WTC11 (cell line): Measurements from ENCODE around the gene ZFYVE28. TPM values are rescaled to one million over a fixed set of nuclear protein-coding genes. Genes with fewer than 3 reads are reported as not detected.

ENCODE experiments used
- ATAC-seq: fragments of 200-7000 bp; cut with Tn5 transposase; 2 replicates; pipeline ENCODE4 v1.10.0; 2021; ENCODE audit warnings: mild to moderate bottlenecking, moderate library complexity
- CTCF ChIA-PET: fragments of 300-600 bp; sonication (Branson Sonifier 250); formaldehyde crosslinking; loops from one replicate; lab custom pipeline; 2021; ENCODE audit warnings: antibody characterized with exemption; lab: Charles Lee
- POLR2A ChIA-PET: fragments of 350-600 bp; sonication (Branson Sonifier 250); formaldehyde crosslinking; loops from one replicate; lab custom pipeline; 2021; ENCODE audit warnings: antibody characterized with exemption; lab: Charles Lee
- DNase-seq: peaks from one replicate; pipeline ENCODE4 v3.0.0; 2021; ENCODE audit warnings: low spot score
- H3K27ac Mint-ChIP-seq: 2 replicates; pipeline ENCODE4 v1.8.0; 2021; ENCODE audit warnings: mixed read lengths
- H3K27me3 Mint-ChIP-seq: 2 replicates; pipeline ENCODE4 v1.8.0; 2021; ENCODE audit warnings: low read depth, mild to moderate bottlenecking, moderate library complexity, mixed read lengths
- H3K36me3 Mint-ChIP-seq: 2 replicates; pipeline ENCODE4 v1.8.0; 2021; ENCODE audit warnings: mixed read lengths
- H3K4me1 Mint-ChIP-seq: 2 replicates; pipeline ENCODE4 v1.8.0; 2022; ENCODE audit warnings: mixed read lengths
- H3K4me3 Mint-ChIP-seq: 2 replicates; pipeline ENCODE4 v1.8.0; 2021; ENCODE audit warnings: mild to moderate bottlenecking, moderate library complexity, mixed read lengths
- H3K9me3 Mint-ChIP-seq: 2 replicates; pipeline ENCODE4 v1.8.0; 2021; ENCODE audit warnings: mixed read lengths
- CREM ChIP-seq: sonication (generic); formaldehyde crosslinking; IDR thresholded peaks from 2 replicates; pipeline ENCODE4 v1.8.1; 2022; ENCODE audit warnings: mild to moderate bottlenecking, missing genetic modification reagents, moderate library complexity
- ETV6 ChIP-seq: sonication (generic); formaldehyde crosslinking; IDR thresholded peaks from 2 replicates; pipeline ENCODE4 v1.8.1; 2022; ENCODE audit warnings: mild to moderate bottlenecking, missing genetic modification reagents
- FOXJ3 ChIP-seq: sonication (generic); formaldehyde crosslinking; IDR thresholded peaks from 2 replicates; pipeline ENCODE4 v1.9.0; 2021; ENCODE audit warnings: missing genetic modification reagents, mild to moderate bottlenecking, borderline replicate concordance
- NFATC4 ChIP-seq: fragments of 250-450 bp; sonication (Bioruptor Pico); IDR thresholded peaks from 2 replicates; pipeline ENCODE4 v1.9.0; 2021; ENCODE audit warnings: mild to moderate bottlenecking
- NFE2L1 ChIP-seq: sonication (generic); formaldehyde crosslinking; IDR thresholded peaks from 2 replicates; pipeline ENCODE4 v1.8.1; 2023; ENCODE audit warnings: missing genetic modification reagents
- RELA ChIP-seq: sonication (generic); formaldehyde crosslinking; IDR thresholded peaks from 2 replicates; pipeline ENCODE4 v1.8.1; 2022; ENCODE audit warnings: missing genetic modification reagents, mild to moderate bottlenecking, borderline replicate concordance
- RORB ChIP-seq: fragments of 250-450 bp; sonication (Bioruptor Pico); IDR thresholded peaks from 2 replicates; pipeline ENCODE4 v1.9.0; 2021; ENCODE audit warnings: mild to moderate bottlenecking
- SOX15 ChIP-seq: fragments of 250-450 bp; sonication (Bioruptor Pico); IDR thresholded peaks from 2 replicates; pipeline ENCODE4 v1.9.0; 2021; ENCODE audit warnings: mild to moderate bottlenecking
- SP1 ChIP-seq: sonication (generic); formaldehyde crosslinking; conservative IDR thresholded peaks from 2 replicates; pipeline ENCODE4 v1.8.1; 2022; ENCODE audit warnings: missing genetic modification reagents
- ZBTB21 ChIP-seq: sonication (generic); formaldehyde crosslinking; IDR thresholded peaks from 2 replicates; pipeline ENCODE4 v1.8.1; 2023; ENCODE audit warnings: mild to moderate bottlenecking, missing genetic modification reagents, borderline replicate concordance
- ZNF219 ChIP-seq: sonication (generic); formaldehyde crosslinking; IDR thresholded peaks from 2 replicates; pipeline ENCODE4 v1.8.0; 2023; ENCODE audit warnings: missing genetic modification reagents, mild to moderate bottlenecking, borderline replicate concordance
- ZNF232 ChIP-seq: sonication (generic); formaldehyde crosslinking; IDR thresholded peaks from 2 replicates; pipeline ENCODE4 v1.8.0; 2022; ENCODE audit warnings: mild to moderate bottlenecking, missing genetic modification reagents
- total RNA-seq: library from RNA; stranded (reverse); gene quantifications from 3 replicates; pipeline ENCODE4 v1.2.3, GENCODE V29; 2021
- TF ChIP-seq, protein P1 (sequence below): sonication (generic); formaldehyde crosslinking; IDR thresholded peaks from 2 replicates; pipeline ENCODE4 v1.8.1; 2022; ENCODE audit warnings: mild to moderate bottlenecking, missing genetic modification reagents, moderate library complexity, borderline replicate concordance
- TF ChIP-seq, protein P2 (sequence below): sonication (generic); formaldehyde crosslinking; IDR thresholded peaks from 2 replicates; pipeline ENCODE4 v1.8.1; 2022; ENCODE audit warnings: missing genetic modification reagents, borderline replicate concordance
- TF ChIP-seq, protein P3 (sequence below): sonication (generic); formaldehyde crosslinking; IDR thresholded peaks from 2 replicates; pipeline ENCODE4 v1.8.0; 2022; ENCODE audit warnings: missing genetic modification reagents
- TF ChIP-seq, protein P4 (sequence below): sonication (generic); formaldehyde crosslinking; IDR thresholded peaks from 2 replicates; pipeline ENCODE4 v1.8.0; 2023; ENCODE audit warnings: missing genetic modification reagents, mild to moderate bottlenecking, borderline replicate concordance
- TF ChIP-seq, protein P5 (sequence below): sonication (generic); formaldehyde crosslinking; IDR thresholded peaks from 2 replicates; pipeline ENCODE4 v1.8.1; 2022; ENCODE audit warnings: mild to moderate bottlenecking, moderate library complexity, missing genetic modification reagents
- TF ChIP-seq, protein P6 (sequence below): fragments of 250-450 bp; sonication (Bioruptor Pico); IDR thresholded peaks from 2 replicates; pipeline ENCODE4 v2.1.2; 2022; ENCODE audit warnings: mild to moderate bottlenecking, moderate library complexity
- TF ChIP-seq, protein P7 (sequence below): sonication (generic); formaldehyde crosslinking; IDR thresholded peaks from 2 replicates; pipeline ENCODE4 v1.8.0; 2022; ENCODE audit warnings: mild to moderate bottlenecking, missing genetic modification reagents

ZFYVE28 gene
- total RNA-seq, 1 experiment from 2014 or later, result 7.8 TPM

DNA sequence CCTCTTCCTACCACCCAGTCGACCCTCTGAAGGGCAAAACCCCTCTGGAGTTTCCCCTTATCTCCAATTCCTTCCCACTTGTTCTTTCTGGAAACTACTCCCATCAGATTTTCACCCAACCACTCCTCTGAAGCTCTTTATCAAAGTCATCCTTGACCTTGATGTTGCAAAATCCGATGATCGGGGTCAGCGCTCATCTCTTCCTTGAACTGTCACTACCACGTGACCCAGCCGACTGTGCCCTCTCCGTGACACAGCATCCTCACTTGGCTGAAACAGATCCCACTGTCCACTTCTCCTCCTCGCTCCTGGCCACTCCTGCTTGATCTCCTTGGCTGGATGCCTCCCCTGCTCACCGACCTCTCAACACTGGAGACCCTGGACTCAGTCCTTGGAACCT, 1.4 kb upstream of the ZFYVE28 start:
- H3K27ac Mint-ChIP-seq, result no peak overlapping the region
- DNase-seq (no peak), ATAC-seq (no peak)
- TF ChIP-seq, protein P1, sequence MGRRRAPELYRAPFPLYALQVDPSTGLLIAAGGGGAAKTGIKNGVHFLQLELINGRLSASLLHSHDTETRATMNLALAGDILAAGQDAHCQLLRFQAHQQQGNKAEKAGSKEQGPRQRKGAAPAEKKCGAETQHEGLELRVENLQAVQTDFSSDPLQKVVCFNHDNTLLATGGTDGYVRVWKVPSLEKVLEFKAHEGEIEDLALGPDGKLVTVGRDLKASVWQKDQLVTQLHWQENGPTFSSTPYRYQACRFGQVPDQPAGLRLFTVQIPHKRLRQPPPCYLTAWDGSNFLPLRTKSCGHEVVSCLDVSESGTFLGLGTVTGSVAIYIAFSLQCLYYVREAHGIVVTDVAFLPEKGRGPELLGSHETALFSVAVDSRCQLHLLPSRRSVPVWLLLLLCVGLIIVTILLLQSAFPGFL (CRISPR knock-in tag), result no peak
- TF ChIP-seq ZNF219 (CRISPR knock-in tag) (no peak), RORB (CRISPR knock-in tag) (no peak)
- TF ChIP-seq, protein P2, sequence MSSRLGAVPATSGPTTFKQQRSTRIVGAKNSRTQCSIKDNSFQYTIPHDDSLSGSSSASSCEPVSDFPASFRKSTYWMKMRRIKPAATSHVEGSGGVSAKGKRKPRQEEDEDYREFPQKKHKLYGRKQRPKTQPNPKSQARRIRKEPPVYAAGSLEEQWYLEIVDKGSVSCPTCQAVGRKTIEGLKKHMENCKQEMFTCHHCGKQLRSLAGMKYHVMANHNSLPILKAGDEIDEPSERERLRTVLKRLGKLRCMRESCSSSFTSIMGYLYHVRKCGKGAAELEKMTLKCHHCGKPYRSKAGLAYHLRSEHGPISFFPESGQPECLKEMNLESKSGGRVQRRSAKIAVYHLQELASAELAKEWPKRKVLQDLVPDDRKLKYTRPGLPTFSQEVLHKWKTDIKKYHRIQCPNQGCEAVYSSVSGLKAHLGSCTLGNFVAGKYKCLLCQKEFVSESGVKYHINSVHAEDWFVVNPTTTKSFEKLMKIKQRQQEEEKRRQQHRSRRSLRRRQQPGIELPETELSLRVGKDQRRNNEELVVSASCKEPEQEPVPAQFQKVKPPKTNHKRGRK (CRISPR knock-in tag), result no peak
- TF ChIP-seq, protein P3, sequence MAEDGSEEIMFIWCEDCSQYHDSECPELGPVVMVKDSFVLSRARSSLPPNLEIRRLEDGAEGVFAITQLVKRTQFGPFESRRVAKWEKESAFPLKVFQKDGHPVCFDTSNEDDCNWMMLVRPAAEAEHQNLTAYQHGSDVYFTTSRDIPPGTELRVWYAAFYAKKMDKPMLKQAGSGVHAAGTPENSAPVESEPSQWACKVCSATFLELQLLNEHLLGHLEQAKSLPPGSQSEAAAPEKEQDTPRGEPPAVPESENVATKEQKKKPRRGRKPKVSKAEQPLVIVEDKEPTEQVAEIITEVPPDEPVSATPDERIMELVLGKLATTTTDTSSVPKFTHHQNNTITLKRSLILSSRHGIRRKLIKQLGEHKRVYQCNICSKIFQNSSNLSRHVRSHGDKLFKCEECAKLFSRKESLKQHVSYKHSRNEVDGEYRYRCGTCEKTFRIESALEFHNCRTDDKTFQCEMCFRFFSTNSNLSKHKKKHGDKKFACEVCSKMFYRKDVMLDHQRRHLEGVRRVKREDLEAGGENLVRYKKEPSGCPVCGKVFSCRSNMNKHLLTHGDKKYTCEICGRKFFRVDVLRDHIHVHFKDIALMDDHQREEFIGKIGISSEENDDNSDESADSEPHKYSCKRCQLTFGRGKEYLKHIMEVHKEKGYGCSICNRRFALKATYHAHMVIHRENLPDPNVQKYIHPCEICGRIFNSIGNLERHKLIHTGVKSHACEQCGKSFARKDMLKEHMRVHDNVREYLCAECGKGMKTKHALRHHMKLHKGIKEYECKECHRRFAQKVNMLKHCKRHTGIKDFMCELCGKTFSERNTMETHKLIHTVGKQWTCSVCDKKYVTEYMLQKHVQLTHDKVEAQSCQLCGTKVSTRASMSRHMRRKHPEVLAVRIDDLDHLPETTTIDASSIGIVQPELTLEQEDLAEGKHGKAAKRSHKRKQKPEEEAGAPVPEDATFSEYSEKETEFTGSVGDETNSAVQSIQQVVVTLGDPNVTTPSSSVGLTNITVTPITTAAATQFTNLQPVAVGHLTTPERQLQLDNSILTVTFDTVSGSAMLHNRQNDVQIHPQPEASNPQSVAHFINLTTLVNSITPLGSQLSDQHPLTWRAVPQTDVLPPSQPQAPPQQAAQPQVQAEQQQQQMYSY (CRISPR knock-in tag), result no peak
- no peaks in the 10 kb centered on the region for H3K36me3 Mint-ChIP-seq
- peaks cover 35% of the 10 kb centered on the region for H3K4me1 Mint-ChIP-seq
- no peaks in the 10 kb centered on the region for H3K9me3 Mint-ChIP-seq
- POLR2A ChIA-PET, result no interaction called here
- H3K4me3 Mint-ChIP-seq, result peak overlapping the region; percentile 72
- peaks cover 69% of the 10 kb centered on the region for H3K27me3 Mint-ChIP-seq
- CTCF ChIA-PET, result interaction anchor here (0.6 to 1.7 kb wide), 12 partner anchors 12 to 652 kb away, joined by 3 to 24 read pairs (median 6); partner anchors contain the start of genes HAUS3 and POLN

DNA sequence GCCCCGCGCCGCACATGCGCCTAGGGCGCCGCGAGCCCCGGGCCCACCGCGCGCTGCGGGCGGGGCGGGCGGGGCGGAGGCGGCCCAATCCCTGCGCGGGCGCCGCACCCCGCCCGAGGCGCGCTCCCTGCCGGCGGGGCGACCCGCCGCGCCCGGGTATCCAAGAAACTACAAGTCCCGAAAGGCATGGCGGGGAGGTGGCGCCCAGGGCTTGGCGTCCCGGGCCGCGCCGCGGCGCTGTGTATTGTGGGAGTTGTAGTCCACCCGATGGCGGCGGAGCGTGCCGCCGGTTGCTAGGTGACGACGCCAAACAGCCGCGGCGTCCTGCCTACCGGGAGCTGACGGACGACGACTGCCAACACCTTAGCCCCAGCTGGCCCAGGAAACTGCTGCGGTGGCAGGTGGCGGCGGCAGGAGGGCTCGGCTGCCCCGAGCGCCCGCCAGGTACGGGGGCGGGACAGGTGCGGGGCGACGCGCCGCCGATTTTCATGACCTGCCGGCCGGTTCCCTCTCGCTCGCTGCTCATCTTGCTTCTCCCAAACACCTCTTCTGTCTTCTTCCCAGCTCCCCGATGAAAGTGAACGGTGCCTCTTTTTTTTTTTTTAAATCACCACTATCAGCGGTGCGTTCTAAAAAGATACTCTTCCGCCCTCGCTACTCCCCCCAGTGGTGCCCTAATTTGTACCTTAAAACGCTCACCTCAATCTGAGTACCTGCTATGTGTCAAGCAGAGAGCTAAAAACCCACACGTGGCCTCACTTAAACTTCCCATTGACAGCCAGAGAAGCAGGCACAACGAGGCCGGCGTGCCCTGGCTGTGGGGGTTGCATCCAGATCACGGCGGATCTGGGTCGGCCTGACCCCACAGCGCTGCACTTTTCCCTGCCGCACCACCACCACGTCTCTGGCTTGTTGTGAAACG, 466 bp upstream of the ZFYVE28 start, which contains the start of gene CFAP99:
Gene CFAP99, plus strand, starts transcription at position 306 of the 922 bp plus-strand sequence.
- H3K4me1 Mint-ChIP-seq, result peaks cover 44% of the 10 kb centered on the region
- ChIA-PET CTCF (interaction anchor here (0.6 to 1.7 kb wide), 23 partner anchors 9 to 651 kb away, joined by 3 to 24 read pairs (median 4); partner anchors contain the start of genes HAUS3, POLN and RNF4), POLR2A (interaction anchor here (0.6 kb wide), 1 partner anchor 157 kb away, joined by 3 read pairs; the partner anchor contains the start of gene MXD4)
- H3K36me3 Mint-ChIP-seq, result no peaks in the 10 kb centered on the region
- H3K9me3 Mint-ChIP-seq, result no peaks in the 10 kb centered on the region
- peak within 1 kb of the TSS; percentile 86 for H3K4me3 Mint-ChIP-seq
- DNase-seq, result peak; percentile 99
- peaks cover 78% of the 10 kb centered on the region for H3K27me3 Mint-ChIP-seq
- H3K27ac Mint-ChIP-seq, result no peak within 1 kb of the TSS
- ATAC-seq, result peak; percentile 71
- TF ChIP-seq, protein P4, sequence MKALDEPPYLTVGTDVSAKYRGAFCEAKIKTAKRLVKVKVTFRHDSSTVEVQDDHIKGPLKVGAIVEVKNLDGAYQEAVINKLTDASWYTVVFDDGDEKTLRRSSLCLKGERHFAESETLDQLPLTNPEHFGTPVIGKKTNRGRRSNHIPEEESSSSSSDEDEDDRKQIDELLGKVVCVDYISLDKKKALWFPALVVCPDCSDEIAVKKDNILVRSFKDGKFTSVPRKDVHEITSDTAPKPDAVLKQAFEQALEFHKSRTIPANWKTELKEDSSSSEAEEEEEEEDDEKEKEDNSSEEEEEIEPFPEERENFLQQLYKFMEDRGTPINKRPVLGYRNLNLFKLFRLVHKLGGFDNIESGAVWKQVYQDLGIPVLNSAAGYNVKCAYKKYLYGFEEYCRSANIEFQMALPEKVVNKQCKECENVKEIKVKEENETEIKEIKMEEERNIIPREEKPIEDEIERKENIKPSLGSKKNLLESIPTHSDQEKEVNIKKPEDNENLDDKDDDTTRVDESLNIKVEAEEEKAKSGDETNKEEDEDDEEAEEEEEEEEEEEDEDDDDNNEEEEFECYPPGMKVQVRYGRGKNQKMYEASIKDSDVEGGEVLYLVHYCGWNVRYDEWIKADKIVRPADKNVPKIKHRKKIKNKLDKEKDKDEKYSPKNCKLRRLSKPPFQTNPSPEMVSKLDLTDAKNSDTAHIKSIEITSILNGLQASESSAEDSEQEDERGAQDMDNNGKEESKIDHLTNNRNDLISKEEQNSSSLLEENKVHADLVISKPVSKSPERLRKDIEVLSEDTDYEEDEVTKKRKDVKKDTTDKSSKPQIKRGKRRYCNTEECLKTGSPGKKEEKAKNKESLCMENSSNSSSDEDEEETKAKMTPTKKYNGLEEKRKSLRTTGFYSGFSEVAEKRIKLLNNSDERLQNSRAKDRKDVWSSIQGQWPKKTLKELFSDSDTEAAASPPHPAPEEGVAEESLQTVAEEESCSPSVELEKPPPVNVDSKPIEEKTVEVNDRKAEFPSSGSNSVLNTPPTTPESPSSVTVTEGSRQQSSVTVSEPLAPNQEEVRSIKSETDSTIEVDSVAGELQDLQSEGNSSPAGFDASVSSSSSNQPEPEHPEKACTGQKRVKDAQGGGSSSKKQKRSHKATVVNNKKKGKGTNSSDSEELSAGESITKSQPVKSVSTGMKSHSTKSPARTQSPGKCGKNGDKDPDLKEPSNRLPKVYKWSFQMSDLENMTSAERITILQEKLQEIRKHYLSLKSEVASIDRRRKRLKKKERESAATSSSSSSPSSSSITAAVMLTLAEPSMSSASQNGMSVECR, result peak; percentile 47; the same call in 1 of the 2 replicates
- TF ChIP-seq, protein P5, sequence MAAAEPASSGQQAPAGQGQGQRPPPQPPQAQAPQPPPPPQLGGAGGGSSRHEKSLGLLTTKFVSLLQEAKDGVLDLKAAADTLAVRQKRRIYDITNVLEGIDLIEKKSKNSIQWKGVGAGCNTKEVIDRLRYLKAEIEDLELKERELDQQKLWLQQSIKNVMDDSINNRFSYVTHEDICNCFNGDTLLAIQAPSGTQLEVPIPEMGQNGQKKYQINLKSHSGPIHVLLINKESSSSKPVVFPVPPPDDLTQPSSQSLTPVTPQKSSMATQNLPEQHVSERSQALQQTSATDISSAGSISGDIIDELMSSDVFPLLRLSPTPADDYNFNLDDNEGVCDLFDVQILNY (CRISPR knock-in tag), result peak; percentile 65; the same call in 1 of the 2 replicates
- TF ChIP-seq, protein P6, sequence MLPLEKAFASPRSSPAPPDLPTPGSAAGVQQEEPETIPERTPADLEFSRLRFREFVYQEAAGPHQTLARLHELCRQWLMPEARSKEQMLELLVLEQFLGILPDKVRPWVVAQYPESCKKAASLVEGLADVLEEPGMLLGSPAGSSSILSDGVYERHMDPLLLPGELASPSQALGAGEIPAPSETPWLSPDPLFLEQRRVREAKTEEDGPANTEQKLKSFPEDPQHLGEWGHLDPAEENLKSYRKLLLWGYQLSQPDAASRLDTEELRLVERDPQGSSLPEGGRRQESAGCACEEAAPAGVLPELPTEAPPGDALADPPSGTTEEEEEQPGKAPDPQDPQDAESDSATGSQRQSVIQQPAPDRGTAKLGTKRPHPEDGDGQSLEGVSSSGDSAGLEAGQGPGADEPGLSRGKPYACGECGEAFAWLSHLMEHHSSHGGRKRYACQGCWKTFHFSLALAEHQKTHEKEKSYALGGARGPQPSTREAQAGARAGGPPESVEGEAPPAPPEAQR (CRISPR knock-in tag), result no peak
- TF ChIP-seq NFE2L1 (CRISPR knock-in tag), result 0 out of 2 replicates have a peak, but pooled peaks have one; percentile 21
- 0 out of 2 replicates have a peak, but pooled peaks have one; percentile 36 for TF ChIP-seq ZNF232 (CRISPR knock-in tag)
- TF ChIP-seq SOX15 (CRISPR knock-in tag), result no peak
- TF ChIP-seq ETV6 (CRISPR knock-in tag), result peak; percentile 36; the same call in 1 of the 2 replicates
- no peak for TF ChIP-seq FOXJ3 (CRISPR knock-in tag)
- TF ChIP-seq RELA (CRISPR knock-in tag), result no peak
- no peak for TF ChIP-seq NFATC4 (CRISPR knock-in tag)
- peak; percentile 69 for TF ChIP-seq SP1
- no peak for TF ChIP-seq ZBTB21 (CRISPR knock-in tag)
- TF ChIP-seq CREM, result peak; percentile 85; the same call in 1 of the 2 replicates
- TF ChIP-seq, protein P7, sequence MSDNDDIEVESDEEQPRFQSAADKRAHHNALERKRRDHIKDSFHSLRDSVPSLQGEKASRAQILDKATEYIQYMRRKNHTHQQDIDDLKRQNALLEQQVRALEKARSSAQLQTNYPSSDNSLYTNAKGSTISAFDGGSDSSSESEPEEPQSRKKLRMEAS, result peak; percentile 76
